HL-60 (cell line): ENCODE measurements around the gene MKRN2.

Source experiments
- POLR2AphosphoS5 ChIP-seq: IDR thresholded peaks from 2 replicates; pipeline ENCODE4 v1.6.1; 2012; ENCODE audit warnings: low read depth
- SPI1 ChIP-seq: IDR thresholded peaks from 2 replicates; pipeline ENCODE4 v1.6.1; 2012; ENCODE audit warnings: low read depth, mild to moderate bottlenecking, borderline replicate concordance
- TF ChIP-seq, protein P1 (sequence below): IDR thresholded peaks from 2 replicates; pipeline ENCODE4 v1.6.1; 2012; ENCODE audit warnings: low read depth; ENCODE audit not compliant: insufficient replicate concordance
- TF ChIP-seq, protein P2 (sequence below): IDR thresholded peaks from one replicate; pipeline ENCODE4 v1.5.1; 2011; ENCODE audit warnings: low read length, control low read depth, inconsistent platforms; ENCODE audit not compliant: insufficient read depth

DNA sequence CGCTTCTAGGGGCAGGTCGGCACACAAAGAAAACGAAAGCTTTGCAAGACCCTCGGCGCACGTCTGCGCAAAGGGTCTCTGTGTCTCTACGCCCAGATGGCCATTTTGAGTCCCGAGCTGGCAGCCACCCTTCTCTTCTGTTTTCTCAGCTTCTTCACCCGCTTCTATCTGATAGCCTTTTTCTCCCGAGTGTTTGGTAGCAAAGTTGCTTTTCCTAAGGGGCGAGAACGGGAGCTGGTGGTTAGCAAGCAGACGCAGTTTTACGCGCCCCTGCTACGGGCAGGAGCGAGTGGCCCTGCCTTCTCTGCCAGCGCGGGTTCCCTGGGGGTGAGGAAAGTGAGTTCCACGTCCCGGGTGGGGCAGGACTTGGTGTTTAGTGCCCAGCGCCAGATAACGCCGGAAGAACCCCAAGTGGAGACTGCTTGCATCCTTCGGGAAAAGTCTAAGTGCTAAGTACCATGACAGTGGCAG, 2.9 kb upstream of the MKRN2 start:
- TF ChIP-seq, protein P1, sequence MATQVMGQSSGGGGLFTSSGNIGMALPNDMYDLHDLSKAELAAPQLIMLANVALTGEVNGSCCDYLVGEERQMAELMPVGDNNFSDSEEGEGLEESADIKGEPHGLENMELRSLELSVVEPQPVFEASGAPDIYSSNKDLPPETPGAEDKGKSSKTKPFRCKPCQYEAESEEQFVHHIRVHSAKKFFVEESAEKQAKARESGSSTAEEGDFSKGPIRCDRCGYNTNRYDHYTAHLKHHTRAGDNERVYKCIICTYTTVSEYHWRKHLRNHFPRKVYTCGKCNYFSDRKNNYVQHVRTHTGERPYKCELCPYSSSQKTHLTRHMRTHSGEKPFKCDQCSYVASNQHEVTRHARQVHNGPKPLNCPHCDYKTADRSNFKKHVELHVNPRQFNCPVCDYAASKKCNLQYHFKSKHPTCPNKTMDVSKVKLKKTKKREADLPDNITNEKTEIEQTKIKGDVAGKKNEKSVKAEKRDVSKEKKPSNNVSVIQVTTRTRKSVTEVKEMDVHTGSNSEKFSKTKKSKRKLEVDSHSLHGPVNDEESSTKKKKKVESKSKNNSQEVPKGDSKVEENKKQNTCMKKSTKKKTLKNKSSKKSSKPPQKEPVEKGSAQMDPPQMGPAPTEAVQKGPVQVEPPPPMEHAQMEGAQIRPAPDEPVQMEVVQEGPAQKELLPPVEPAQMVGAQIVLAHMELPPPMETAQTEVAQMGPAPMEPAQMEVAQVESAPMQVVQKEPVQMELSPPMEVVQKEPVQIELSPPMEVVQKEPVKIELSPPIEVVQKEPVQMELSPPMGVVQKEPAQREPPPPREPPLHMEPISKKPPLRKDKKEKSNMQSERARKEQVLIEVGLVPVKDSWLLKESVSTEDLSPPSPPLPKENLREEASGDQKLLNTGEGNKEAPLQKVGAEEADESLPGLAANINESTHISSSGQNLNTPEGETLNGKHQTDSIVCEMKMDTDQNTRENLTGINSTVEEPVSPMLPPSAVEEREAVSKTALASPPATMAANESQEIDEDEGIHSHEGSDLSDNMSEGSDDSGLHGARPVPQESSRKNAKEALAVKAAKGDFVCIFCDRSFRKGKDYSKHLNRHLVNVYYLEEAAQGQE: no peak
- TF ChIP-seq, protein P2, sequence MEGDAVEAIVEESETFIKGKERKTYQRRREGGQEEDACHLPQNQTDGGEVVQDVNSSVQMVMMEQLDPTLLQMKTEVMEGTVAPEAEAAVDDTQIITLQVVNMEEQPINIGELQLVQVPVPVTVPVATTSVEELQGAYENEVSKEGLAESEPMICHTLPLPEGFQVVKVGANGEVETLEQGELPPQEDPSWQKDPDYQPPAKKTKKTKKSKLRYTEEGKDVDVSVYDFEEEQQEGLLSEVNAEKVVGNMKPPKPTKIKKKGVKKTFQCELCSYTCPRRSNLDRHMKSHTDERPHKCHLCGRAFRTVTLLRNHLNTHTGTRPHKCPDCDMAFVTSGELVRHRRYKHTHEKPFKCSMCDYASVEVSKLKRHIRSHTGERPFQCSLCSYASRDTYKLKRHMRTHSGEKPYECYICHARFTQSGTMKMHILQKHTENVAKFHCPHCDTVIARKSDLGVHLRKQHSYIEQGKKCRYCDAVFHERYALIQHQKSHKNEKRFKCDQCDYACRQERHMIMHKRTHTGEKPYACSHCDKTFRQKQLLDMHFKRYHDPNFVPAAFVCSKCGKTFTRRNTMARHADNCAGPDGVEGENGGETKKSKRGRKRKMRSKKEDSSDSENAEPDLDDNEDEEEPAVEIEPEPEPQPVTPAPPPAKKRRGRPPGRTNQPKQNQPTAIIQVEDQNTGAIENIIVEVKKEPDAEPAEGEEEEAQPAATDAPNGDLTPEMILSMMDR: no peak
- TF ChIP-seq POLR2AphosphoS5: 0 out of 2 replicates have a peak, but pooled peaks have one; percentile 44
- TF ChIP-seq SPI1: no peak
